Measurements from ENCODE around the gene NAIF1. TPM values are rescaled to one million over a fixed set of nuclear protein-coding genes. Genes with fewer than 3 reads are reported as not detected.
A peak's percentile ranks its signal among the peaks of the same experiment; 100 is the strongest.

NAIF1 gene
- total and polyA plus RNA-seq, 10 of the 15 experiments (the other 5 are each of a cell fraction or from before 2014, with no cell fraction given), result 2.4 to 14.2 (median 7.1) TPM

DNA sequence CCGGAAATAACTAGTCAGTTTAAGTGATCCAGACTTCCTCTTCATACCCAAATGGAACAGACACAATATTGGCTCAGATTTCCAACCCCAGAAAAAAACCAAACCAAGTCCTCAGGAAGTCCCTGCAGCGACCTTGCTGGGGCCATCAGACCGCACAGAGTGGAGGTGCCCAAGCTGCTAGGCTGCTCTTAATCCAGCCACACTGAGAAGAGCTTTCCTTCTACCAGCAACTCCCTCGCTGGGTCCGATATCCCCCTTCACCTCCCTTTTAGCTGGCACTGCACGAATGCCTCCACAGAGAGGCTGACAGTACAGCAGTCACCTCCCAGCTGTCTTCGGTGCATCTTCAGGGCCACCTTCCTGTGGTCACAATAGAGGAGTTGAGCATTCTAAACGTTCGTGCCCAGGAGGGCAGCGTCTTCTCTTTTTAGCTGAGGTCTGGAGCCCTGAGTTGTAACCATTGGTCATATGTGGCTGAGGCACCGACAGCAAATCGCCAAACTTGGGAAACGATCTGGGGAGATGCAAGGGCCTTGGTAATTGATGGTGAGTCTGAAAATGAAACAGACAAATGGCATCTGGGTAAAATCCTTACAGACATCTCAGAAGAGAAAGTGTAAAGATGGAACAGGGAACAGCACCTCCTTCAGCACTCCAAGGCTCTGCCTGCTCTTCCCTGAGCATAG is 5.7 kb downstream of the NAIF1 start:
- intact Hi-C loops (cut with micrococcal nuclease; ENCODE audit: unreplicated experiment), result loop anchor here (10.0 kb wide), 1 partner anchor 277 kb away; the partner anchor contains the start of gene CDK9
- no peaks in the 10 kb centered on the region for H3K27me3 ChIP-seq (replicated peaks in 1 of 2; ENCODE audit: control insufficient read depth in 2 of 2, insufficient read depth in 2 of 2, low read length in 1 of 2)
- no peaks in the 10 kb centered on the region for H4K20me1 ChIP-seq (ENCODE audit: control insufficient read depth, insufficient read depth)
- 63% methylated on average over 13 of the region's 13 CpGs for WGBS (ENCODE audit: insufficient coverage, insufficient replicate concordance, low lambda C conversion rate, missing lambda C conversion rate)
- BruUV-seq (replicated peaks), result no TSS peak
- SMC1A ChIA-PET (ENCODE audit: uncharacterized antibody, unreplicated experiment), result no interaction called here
- in situ Hi-C loops (cut with MboI), result no loop called here
- POLR2A ChIA-PET, result no interaction called here
- H3K9ac ChIP-seq (ENCODE audit: control insufficient read depth, insufficient read depth, low read length), result peak overlapping the region; percentile 34; the same call in 1 of the 2 replicates
- H3K27ac ChIP-seq (ENCODE audit: control insufficient read depth, insufficient read depth), result peak overlapping the region; percentile 65; the same call in 1 of the 2 replicates
- no peaks in the 10 kb centered on the region for H3K9me3 ChIP-seq (replicated peaks; ENCODE audit: control insufficient read depth, insufficient read depth, low read length)
- peak; percentile 49 for ATAC-seq
- RAD21 ChIA-PET (ENCODE audit: unreplicated experiment), result no interaction called here
- TF ChIP-seq, protein P1, sequence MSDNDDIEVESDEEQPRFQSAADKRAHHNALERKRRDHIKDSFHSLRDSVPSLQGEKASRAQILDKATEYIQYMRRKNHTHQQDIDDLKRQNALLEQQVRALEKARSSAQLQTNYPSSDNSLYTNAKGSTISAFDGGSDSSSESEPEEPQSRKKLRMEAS (IDR thresholded peaks at IDR 0.05; ENCODE audit: low read depth, low read length), result no peak
- TF ChIP-seq, protein P2, sequence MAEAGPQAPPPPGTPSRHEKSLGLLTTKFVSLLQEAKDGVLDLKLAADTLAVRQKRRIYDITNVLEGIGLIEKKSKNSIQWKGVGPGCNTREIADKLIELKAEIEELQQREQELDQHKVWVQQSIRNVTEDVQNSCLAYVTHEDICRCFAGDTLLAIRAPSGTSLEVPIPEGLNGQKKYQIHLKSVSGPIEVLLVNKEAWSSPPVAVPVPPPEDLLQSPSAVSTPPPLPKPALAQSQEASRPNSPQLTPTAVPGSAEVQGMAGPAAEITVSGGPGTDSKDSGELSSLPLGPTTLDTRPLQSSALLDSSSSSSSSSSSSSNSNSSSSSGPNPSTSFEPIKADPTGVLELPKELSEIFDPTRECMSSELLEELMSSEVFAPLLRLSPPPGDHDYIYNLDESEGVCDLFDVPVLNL (IDR thresholded peaks at IDR 0.05; ENCODE audit: low read depth, low read length), result no peak
- TF ChIP-seq RAD51 (IDR thresholded peaks at IDR 0.05) (no peak), TBL1XR1 (IDR thresholded peaks at IDR 0.05; ENCODE audit: low read depth, low read length) (no peak), BHLHE40 (IDR thresholded peaks at IDR 0.05; ENCODE audit: borderline replicate concordance in 1 of 2, low read depth in 2 of 2, low read length in 1 of 2) (no peak), POLR2A (IDR thresholded peaks at IDR 0.05; ENCODE audit: low read depth, low read length) (no peak), PAX5 (IDR thresholded peaks at IDR 0.05; ENCODE audit: borderline replicate concordance, low read depth, low read length) (no peak), BMI1 (IDR thresholded peaks at IDR 0.05; ENCODE audit: borderline replicate concordance) (no peak), MTA3 (IDR thresholded peaks at IDR 0.05; ENCODE audit: borderline replicate concordance, low read length) (no peak), CHD4 (IDR thresholded peaks at IDR 0.05) (no peak), ZNF217 (IDR thresholded peaks at IDR 0.05) (no peak), CBX5 (IDR thresholded peaks at IDR 0.05; ENCODE audit: low read depth) (no peak)
- TF ChIP-seq, protein P3, sequence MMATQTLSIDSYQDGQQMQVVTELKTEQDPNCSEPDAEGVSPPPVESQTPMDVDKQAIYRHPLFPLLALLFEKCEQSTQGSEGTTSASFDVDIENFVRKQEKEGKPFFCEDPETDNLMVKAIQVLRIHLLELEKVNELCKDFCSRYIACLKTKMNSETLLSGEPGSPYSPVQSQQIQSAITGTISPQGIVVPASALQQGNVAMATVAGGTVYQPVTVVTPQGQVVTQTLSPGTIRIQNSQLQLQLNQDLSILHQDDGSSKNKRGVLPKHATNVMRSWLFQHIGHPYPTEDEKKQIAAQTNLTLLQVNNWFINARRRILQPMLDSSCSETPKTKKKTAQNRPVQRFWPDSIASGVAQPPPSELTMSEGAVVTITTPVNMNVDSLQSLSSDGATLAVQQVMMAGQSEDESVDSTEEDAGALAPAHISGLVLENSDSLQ (IDR thresholded peaks at IDR 0.05), result no peak
- TF ChIP-seq, protein P4, sequence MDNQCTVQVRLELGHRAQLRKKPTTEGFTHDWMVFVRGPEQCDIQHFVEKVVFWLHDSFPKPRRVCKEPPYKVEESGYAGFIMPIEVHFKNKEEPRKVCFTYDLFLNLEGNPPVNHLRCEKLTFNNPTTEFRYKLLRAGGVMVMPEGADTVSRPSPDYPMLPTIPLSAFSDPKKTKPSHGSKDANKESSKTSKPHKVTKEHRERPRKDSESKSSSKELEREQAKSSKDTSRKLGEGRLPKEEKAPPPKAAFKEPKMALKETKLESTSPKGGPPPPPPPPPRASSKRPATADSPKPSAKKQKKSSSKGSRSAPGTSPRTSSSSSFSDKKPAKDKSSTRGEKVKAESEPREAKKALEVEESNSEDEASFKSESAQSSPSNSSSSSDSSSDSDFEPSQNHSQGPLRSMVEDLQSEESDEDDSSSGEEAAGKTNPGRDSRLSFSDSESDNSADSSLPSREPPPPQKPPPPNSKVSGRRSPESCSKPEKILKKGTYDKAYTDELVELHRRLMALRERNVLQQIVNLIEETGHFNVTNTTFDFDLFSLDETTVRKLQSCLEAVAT (IDR thresholded peaks at IDR 0.05), result no peak
- CTCF ChIA-PET, result interaction anchor here (1.8 kb wide), 1 partner anchor 56 kb away, joined by 4 read pairs; no protein-coding TSS in a partner anchor
- H2AFZ ChIP-seq (ENCODE audit: control insufficient read depth, low read depth, low read length), result peak overlapping the region; percentile 77
- DNase-seq (ENCODE audit: low read depth, low spot score), result no peak
- H3K4me3 ChIP-seq, result no peak overlapping the region
- no peak for FAIRE-seq
- H3K36me3 ChIP-seq (ENCODE audit: control insufficient read depth in 2 of 2, insufficient read depth in 2 of 2, low read length in 1 of 2), result peaks cover 0 to 5% of the 10 kb centered on the region in 2 experiments; a peak in 2 of 4 replicates
- H3K4me2 ChIP-seq (ENCODE audit: control insufficient read depth, insufficient read depth), result peak overlapping the region; percentile 5
- H3K79me2 ChIP-seq (ENCODE audit: control insufficient read depth, insufficient read depth, low read length), result peaks cover 13% of the 10 kb centered on the region
- H3K4me1 ChIP-seq (ENCODE audit: control insufficient read depth, insufficient read depth, low read length), result peaks cover 26% of the 10 kb centered on the region
